Measurements from ENCODE around the gene KL. TPM values are rescaled to one million over a fixed set of nuclear protein-coding genes. Genes with fewer than 3 reads are reported as not detected.

Gene KL
- polyA plus RNA-seq, 1 donor: 58.3 TPM

DNA sequence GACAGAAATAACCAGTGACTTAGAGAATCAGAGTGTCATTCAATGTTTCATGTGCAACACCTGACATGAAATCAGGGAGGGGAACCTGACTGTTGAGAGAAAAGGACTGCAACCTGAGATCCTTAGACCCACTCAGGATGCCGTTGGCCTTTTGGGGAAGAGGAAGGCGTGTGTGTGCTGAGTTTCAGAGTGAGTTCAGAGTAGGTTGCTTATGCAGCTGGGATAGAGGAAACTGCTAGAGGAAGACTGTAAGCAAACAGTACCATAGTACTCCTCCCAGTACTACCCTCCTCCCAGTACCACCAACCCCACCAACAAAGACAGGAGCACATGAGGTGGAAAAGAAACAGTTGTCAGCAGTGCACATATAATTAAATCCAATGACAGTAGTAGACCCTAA, 63.7 kb downstream of the KL start:
- DNase-seq: no peak

DNA sequence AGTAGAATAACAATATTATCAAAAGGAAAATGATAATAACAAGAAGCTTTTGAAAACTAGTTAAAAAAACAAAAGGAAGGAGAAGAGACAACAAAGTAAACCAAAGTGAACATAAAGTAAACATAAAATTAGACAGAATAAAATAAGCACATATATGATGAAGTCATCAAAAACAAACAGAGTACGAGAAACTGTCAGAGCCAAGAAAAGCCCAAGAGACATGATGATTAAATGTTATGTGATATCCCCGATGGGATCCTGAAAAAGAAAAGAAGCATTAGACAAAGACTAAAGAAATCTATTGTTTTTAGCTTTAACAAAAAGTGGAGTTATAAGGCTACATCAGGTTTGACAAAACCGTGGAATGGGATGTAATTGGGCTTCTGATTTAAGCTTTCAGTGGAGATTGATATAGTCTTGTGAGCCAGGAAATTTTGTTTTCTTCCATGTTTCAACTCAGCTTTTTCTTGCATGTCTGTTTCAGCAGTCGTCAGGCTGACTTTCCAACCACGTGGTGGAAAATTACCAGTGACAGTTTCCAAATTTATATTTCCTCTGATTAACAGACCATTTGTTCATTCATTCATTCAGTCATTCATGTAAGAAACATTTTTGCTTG, 64.9 kb downstream of the KL start:
- no peak for DNase-seq

DNA sequence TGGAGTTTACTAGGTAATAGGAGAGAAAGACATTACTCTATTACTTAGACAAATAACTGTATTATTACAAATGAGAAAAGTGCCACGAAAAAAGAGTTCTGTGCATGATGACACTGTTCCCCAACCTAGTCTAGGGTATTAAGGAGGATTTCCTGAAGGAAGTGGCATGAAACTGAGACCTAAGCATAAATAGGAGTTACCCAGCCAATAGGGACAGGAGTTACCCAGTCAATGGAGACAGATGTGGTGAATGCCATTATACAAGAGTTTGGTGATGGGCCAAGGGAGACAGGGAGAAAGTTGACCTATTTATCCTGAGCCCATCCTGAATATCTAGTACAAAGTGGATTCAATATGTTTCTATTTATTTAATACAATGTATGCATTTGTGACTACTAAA, 65.4 kb downstream of the KL start:
- DNase-seq: no peak

DNA sequence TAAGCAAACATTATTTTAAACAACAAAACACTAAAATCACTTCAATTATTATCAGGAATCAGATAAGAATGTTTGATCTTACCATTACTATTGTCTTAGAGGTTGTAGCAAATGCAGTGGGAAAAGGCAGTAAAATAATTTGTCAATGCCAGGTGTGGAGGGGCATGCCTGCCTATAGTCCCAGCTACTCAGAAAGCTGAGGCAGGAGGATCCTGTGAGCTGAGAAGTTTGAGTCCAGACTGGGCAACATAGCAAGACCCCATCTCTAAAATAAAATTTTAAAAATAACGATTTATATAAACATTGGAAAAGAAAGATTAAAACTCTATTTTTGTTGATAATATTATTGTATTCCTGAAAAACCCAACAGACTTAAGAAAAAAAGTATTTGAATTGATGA, 66.8 kb downstream of the KL start:
- DNase-seq: no peak

DNA sequence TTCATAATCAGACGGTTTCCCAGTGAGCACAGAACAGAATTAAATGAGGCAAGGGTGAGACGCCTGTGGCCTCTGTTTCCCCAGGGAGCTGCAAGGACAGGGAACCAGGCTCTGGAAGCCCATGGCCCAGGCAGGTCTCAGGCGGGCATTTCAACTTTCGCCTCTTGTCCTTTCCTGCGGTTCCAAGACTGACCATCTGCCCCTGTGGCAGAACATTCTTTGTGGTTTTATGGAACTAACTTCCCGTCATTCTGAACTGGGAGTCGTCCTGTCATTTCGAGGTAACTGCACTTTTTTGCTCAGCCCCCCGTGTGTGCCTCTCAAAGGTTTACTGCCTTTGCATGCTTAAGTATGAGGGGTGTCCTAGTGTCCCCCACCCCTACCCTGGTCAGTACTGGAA, 70.9 kb downstream of the KL start:
- no peak for DNase-seq

DNA sequence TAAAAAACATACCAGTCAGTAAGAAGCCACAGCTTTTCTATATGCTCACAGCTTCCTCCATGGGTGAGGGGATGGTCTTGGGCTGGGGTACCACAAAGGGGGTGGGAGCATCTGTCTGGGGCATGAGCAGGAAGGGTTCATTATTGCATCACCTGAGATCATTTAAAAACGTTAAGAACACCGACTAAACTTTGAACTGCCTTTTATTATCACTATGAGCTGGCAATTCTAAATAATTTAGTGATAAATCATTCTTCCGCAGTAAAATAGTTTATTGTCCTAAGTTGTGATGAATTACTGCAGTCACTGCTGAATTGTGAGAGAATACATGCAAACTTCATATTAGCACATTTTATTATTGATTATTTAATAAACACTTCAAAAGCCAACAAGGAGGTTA, 71.6 kb downstream of the KL start:
- DNase-seq: no peak

DNA sequence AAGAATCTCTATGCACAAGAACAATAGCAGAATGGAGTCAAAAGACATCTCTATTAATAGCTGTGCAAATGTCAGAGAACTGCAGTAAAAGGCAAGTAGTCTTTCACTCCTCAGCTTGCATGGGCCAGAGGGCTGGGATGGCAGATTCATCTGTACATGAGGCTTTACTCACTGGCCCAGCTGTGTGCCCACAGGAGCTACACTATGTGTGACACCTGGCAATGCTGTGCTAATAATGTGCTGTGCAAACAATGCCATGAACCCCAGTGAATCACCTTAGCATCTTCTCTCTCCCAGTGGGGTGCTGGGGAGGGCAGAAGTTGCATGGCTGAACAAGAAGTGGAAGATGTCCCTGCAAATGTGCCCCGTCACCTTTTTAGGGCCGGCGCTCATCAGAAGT, 73.1 kb downstream of the KL start:
- no peak for DNase-seq

DNA sequence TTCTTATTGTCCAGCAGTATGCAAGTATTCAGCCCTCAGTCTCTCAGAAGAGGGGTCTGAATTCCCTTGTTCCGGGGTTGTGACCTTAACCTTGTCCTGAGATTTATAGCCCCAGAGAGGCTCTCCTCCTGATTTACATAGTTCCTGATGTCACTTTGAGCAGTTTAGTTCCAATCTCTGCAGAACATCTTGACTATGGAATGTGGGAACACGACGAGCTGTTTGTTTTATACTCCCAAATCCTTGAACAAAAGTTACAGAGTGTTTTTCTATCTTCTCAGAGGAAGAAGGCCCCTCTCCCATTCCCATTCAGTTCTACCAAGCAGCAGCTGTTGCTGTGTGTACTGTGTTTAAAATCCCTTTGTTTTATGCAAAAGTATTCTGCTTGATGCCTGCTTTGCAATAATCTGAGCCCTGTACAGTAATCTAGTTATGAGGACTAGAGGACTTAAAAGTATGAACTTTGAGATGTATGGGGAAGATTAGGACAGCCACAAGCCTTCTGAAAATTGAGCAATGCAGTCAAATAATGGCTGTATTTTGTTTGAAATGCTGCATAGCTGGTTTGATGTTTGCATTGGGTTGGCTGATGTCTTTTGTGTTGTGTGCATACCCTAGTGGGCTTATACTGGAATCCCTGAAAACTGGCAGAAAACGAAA, 74.7 kb downstream of the KL start:
- DNase-seq: no peak

DNA sequence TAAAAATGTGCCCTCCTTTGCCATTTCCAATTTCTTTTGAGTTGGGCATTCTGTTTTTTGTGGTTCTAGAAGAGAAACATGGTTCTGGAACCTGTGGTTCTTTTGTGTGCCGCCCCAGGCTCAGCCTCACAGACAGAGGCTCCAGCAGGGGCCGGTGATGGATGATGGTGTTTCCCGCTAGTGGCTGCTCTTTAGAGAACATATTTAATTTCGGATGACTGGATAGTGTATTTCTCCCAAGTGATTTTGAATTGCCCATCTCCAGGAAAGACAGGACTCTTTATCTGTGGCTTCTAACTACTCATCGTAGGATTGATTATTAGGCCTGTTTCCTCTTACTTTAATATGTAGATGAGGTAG, 75.2 kb downstream of the KL start:
- DNase-seq: no peak

DNA sequence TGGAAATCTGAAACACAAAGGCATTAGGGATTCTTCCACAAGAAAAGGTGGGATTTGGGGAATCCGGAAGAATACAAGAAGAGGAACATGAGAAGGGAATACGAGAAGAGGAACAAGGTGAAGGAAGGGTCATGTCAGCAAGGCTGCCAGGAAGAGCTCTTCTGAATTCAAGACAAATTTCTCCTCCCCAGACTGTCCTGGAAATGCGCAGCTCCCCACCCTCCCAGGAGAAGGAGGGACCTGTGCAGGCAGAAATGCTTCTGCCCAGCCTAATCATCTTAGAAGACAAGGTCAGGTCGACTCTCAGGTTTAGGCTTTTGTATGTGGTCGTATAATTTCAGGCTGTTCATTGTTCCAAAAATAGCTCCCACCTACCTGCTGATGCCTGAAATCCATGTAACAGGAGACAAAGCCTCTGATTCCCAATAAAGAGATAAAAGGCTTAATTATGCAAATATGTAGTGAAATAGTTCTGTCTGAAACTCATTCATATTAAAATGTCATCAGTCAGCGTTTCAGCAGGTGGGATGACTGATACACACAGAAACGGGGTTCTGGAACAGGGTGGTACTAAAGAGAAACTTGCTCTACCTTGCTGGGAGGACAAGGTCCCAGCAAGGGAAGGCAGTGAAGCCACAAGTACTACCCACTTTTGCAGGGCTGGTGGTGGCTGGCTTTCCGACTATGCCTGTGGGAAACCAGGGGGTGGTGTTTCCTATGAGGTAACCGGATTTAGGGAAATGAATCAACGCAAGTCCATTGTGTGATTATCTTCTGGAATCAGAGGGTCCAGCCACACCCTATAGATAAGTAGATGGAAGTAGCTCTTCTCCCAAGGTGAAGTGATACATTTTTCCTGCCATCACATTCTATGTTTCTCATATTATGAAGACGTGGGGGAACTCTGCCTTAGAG, 76.1 kb downstream of the KL start:
- no peak for DNase-seq

DNA sequence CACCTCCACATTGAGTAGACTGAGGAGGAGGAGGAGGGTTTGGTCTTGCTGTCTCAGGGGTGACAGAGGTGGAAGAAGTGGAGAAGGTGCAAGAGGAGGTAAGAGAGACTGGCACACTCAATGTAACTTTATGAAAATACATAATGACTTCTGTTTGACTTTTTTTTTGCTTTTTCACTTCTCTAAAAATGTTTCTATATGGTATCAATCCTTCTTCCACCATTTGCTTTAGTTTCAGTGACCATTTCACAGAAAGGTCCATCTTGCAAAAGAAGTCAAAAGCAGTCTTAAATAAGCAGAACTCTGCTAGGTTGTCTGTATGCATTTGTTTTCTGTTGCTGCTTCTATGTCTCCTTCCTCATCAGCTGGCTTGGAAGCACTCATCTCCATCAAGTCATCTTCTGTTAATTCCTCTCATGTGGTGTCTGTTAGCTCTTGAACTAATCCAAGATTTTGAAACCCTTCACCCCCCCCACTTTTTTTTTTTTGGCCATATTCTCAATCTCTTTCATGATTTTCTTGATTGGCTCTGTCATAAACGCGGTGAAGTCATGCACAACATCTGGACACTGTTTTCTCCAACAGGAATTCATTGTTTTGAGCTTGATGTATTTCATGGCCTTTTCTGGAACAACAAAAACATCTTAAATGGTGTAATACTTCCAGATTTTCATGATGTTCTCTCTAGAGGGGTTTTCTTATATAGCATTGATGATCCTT, 80.8 kb downstream of the KL start:
- DNase-seq: no peak

DNA sequence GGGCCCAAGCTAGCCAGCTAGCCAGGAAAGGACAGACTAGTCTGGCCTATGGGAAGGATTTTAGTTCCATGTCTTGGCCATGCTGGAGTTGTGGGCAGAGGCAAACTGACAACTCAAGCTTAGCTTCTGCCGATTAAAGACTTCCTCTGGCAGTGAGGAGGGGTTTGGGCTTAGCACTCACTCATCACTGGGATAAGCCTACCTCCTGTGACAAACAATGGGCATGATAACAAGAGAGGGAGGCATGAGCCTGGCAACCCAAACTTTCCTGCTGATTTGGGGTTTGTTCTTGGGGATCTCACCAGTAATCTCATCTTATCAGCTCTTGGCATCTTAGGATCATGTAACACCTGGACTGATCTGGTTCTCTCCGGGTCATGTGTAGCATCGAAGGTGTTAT, 83.6 kb downstream of the KL start:
- DNase-seq: no peak

DNA sequence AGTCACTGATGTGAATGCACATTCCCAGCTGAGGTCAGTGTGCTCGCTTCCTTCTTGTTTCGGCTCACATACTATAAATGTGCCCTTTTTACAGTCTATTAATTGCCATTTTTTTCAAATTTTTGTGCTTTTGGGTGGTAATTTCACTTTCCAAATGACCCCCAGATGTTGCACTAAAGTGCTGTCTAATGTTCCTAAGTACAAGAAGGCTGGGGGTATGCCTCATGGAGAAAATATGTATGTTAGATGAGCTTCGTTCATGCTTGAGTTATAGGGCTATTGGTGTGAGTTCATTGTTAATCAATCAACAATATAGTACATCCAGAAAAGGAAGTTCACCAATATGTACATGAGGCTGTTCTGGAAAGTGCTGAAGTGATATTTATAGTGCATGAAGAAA, 84.7 kb downstream of the KL start:
- DNase-seq: no peak

DNA sequence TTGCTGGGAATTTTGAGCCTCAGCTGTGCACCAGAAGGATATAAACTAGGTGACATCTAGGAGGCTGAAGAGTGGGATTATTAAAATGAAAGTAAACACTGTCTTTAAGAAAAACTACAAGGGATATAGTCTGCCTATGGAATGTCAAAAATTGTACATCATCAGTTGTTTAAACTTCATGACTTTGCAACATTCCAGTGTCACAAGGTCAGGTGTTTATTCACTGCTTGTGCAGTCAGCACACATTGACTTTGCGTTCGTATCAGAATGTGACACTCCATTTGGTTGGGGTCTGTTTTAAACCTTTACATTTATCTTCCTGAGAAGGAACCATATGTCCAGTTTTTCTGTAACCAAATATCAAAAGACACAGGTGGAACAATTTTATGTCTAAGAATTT, 85.6 kb downstream of the KL start:
- DNase-seq: no peak

DNA sequence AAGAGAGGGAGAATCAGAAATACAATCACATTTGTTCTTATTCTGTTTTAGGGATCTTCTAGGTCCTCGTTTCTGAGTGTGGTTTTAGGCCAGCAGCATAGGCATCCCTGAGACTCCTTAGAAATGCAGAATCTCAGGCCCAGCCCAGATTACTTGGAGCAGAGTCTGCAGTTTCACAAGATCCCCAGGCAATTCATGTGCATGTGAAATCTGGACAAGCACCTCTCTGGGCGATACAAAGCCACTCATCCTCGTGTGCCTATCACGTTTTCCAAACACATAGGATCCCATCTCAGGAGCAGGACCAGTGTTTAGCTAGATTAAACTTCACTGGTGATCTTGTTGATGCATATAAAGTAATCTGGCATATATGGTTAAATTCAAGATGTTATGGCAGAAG, 87.2 kb downstream of the KL start:
- DNase-seq: no peak

DNA sequence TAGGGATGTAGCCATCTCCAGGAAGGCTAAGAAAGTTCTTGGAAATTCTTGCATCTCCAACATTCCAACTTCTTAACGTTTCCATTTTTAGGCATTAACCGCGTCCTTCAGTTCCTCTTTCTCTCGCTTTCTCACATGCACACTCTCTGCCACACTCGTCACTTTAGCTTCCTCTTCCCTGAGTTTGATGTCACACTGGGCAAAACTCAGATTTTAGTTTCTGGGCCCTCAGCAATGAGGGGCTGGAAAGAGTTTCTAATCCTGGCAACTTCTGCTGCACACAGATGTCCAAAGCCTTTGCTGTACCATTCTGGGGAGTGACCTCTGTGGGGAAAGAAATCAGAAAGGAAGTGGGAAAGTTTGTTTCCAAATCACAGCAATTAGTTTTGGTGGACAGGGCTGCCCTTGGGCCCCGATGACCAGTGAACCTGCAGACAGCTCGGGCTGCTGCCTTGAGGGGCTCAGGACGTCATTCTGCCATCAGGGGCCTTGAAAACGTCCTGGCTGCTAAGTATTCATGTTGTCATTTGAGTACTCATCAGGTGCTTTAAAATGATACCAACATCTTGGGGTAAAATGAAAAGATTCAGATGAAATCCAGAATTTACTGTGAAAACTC, 89.3 kb downstream of the KL start:
- DNase-seq: no peak

DNA sequence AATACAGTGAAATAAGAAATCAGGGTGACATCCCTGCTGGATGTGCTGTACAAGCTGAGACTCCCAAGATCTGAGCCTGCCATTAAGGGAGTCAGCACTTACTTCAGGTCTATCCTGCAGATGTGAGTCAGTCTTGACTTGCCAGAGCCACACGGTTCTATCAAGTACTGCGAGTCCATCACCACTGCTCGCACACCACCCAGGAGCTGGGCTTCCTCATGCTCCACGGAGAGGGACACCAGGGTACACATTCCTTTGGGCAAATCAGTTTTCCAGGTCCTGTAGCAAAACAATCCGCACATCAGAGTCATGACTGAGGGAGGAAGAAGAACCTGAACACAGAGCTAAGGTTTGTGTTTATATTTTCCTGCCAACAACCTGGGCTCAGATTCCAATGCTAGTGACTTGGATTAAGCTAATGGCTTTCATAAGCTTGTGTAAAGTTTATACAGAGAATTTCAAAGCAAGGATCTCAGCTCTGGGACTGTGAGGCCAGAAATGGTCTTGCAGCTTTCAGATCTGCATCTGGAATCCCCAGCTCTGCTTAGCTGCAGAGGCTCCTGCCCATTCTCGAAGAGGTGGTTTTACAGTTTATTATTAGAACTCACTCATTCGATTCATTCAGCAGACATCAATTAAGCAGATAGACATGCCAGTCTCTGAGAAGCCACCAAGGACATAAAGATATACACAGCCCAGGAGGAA, 90.6 kb downstream of the KL start:
- no peak for DNase-seq

DNA sequence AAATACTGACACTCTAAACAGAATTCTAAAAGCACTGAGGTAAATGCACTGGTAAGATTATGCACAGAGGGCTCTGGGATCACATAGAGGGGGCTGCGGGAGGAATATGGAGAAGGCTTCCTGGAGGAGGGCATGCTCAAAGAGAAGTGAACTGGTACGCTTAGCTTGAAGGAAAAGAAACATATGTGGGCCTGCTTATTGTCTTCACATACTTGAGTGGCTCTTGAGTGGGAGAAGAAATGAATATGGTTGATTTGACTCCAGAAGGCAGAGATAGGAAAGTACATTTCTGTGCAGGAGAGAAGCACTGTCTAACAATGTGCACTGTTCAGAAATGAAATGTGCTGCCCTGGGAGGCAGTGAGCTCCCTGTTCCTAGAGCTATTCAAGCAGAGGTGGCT, 91.1 kb downstream of the KL start:
- DNase-seq: no peak

DNA sequence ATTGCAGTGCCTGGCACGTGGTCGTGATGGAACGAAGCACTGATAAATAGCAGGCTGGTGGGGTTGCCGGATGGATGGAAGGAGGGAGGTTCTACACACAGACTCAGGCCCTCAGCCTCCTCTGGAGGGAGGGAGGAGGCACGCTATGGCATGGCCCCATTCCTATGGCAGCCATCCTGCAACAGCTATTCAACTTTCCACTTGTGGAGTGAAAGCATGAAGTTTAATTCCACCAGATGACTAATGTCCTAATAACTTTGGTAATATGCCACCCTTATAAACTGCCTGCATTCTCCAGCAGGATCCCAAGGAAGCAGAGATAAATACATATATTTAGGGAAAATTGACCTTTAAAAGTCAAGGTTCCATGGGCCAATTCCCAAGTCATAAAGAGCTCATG, 92.4 kb downstream of the KL start:
- DNase-seq: no peak

DNA sequence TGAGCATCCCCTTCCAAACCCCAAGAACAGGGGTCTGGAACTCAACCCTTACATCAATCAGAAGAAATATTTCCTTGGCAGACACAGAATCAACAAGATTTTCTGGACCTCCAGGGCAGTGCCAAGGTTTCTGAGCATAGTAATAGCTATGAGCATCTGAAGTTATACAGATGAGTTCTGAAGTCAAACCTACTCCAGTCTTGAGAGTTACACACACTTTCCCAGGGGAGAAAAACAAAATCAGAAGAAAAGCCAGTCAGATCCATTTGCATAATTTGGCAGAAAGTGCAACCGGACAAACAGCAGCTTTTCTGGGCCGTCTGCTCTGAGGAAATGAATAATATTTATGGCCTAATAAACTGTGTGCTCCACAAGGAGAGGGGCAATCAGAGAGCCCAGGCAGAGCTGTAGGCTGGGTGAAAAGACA, 93.1 kb downstream of the KL start:
- no peak for DNase-seq

DNA sequence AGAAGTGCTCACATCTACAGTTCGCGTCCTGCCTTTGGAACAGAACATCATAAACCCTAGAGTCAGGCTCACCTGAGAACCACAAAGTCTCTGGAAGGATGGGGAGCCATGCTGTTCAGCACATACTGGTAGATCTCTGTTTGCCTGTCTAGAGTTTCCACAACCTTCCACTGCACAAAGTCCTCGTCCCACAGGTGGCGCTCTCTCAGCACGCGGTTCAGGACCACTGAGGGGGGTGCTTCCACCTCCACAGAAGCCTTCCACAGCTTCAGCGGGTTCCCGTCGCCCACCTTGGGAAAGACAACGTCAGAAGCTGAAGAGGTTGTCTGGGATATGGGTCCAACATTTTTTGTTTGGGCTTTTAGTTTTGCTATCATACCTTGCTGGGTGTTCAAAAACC, 93.6 kb downstream of the KL start:
- no peak for DNase-seq

DNA sequence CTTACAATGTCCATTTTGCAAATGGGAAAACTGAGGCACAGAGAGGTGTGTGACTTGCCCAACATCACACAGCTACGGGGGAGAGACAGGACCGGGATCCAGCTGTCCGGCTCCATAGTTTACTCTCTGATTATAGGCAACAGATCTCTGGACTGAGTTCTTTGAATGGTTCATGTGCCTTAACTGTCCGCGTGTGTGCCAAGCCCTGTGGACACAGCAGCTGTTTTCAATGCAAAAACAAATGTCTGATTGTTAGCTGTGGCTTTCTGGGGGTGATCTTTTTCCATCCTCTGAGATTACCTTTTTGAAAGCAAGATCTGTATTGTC, 94.1 kb downstream of the KL start:
- DNase-seq: no peak

Data from left kidney (tissue), 2 donors.